Activated naive CD8-positive, alpha-beta T cell treated with anti-CD3 and anti-CD28 coated beads, Interleukin-2, amount 50 U/mL, for 24 hours (primary cell): ENCODE results near the gene DRD4.

Experiments
- ATAC-seq: fragments of 150-1000 bp; cut with Tn5 transposase; one replicate; pipeline ENCODE4 v1.10.0; 2021
- DNase-seq: peaks from one replicate; pipeline ENCODE4 v3.0.0; 2021
- H3K27ac Mint-ChIP-seq: one replicate; pipeline ENCODE4 v1.8.0; 2021; ENCODE audit warnings: mild to moderate bottlenecking, mixed read lengths
- H3K27me3 Mint-ChIP-seq: one replicate; pipeline ENCODE4 v1.8.0; 2021; ENCODE audit warnings: mixed read lengths
- H3K36me3 Mint-ChIP-seq: one replicate; pipeline ENCODE4 v1.8.0; 2021; ENCODE audit warnings: low read depth, mixed read lengths
- H3K4me1 Mint-ChIP-seq: one replicate; pipeline ENCODE4 v1.8.0; 2021; ENCODE audit warnings: mixed read lengths
- H3K4me3 Mint-ChIP-seq: one replicate; pipeline ENCODE4 v1.8.0; 2021; ENCODE audit warnings: mild to moderate bottlenecking, moderate library complexity, mixed read lengths
- H3K9me3 Mint-ChIP-seq: one replicate; pipeline ENCODE4 v1.8.0; 2021; ENCODE audit warnings: mixed read lengths

The DRD4 gene

GRCh38 chr11:605286-606129 is 31.6 kb upstream of the DRD4 start:
- H3K4me3 Mint-ChIP-seq: no peak overlapping the region
- H3K4me1 Mint-ChIP-seq: peaks cover 4% of the 10 kb centered on the region
- no peak for DNase-seq
- H3K9me3 Mint-ChIP-seq: no peaks in the 10 kb centered on the region
- H3K27ac Mint-ChIP-seq: no peak overlapping the region
- H3K27me3 Mint-ChIP-seq: no peaks in the 10 kb centered on the region
- H3K36me3 Mint-ChIP-seq: peaks cover 31% of the 10 kb centered on the region
- no peak for ATAC-seq

- H3K9me3 Mint-ChIP-seq: no peaks in the 10 kb centered on the region
These were observed 30.8 kb upstream of the DRD4 start for GRCh38 chr11:606245-606644.

GRCh38 chr11:607020-607780 is 29.9 kb upstream of the DRD4 start:
- H3K27ac Mint-ChIP-seq: peak overlapping the region; percentile 18
- H3K9me3 Mint-ChIP-seq: no peaks in the 10 kb centered on the region
- no peaks in the 10 kb centered on the region for H3K27me3 Mint-ChIP-seq
- peaks cover 4% of the 10 kb centered on the region for H3K4me1 Mint-ChIP-seq
- no peak overlapping the region for H3K4me3 Mint-ChIP-seq
- peaks cover 29% of the 10 kb centered on the region for H3K36me3 Mint-ChIP-seq
- no peak for DNase-seq
- no peak for ATAC-seq

More at GRCh38 chr11:606245-606644, 30.8 kb upstream of the DRD4 start:
- H3K4me3 Mint-ChIP-seq: no peak overlapping the region
- H3K36me3 Mint-ChIP-seq: peaks cover 32% of the 10 kb centered on the region
- peaks cover 4% of the 10 kb centered on the region for H3K4me1 Mint-ChIP-seq
- no peak for DNase-seq
- H3K27ac Mint-ChIP-seq: peak overlapping the region; percentile 18
- ATAC-seq: no peak
- H3K27me3 Mint-ChIP-seq: no peaks in the 10 kb centered on the region

- Mint-ChIP-seq H3K4me1 (peaks cover 4% of the 10 kb centered on the region), H3K27ac (no peak overlapping the region), H3K9me3 (no peaks in the 10 kb centered on the region), H3K4me3 (no peak overlapping the region), H3K27me3 (no peaks in the 10 kb centered on the region), H3K36me3 (peaks cover 29% of the 10 kb centered on the region)
- DNase-seq (no peak), ATAC-seq (no peak)
These were observed 29.0 kb upstream of the DRD4 start for GRCh38 chr11:607971-608659.

- Mint-ChIP-seq H3K36me3 (peaks cover 26% of the 10 kb centered on the region), H3K4me1 (peaks cover 4% of the 10 kb centered on the region), H3K27me3 (no peaks in the 10 kb centered on the region), H3K9me3 (no peaks in the 10 kb centered on the region), H3K4me3 (no peak overlapping the region), H3K27ac (no peak overlapping the region)
- DNase-seq (no peak), ATAC-seq (no peak)
These were observed 28.2 kb upstream of the DRD4 start for GRCh38 chr11:608791-609251.

- H3K36me3 Mint-ChIP-seq: peaks cover 26% of the 10 kb centered on the region
- H3K27ac Mint-ChIP-seq: no peak overlapping the region
- no peaks in the 10 kb centered on the region for H3K27me3 Mint-ChIP-seq
- no peak overlapping the region for H3K4me3 Mint-ChIP-seq
- peaks cover 9% of the 10 kb centered on the region for H3K4me1 Mint-ChIP-seq
- DNase-seq (no peak), ATAC-seq (no peak)
- no peaks in the 10 kb centered on the region for H3K9me3 Mint-ChIP-seq
These were observed 27.7 kb upstream of the DRD4 start for GRCh38 chr11:609341-609811.

GRCh38 chr11:610146-610801 is 26.8 kb upstream of the DRD4 start:
- Mint-ChIP-seq H3K36me3 (peaks cover 22% of the 10 kb centered on the region), H3K9me3 (no peaks in the 10 kb centered on the region), H3K4me3 (no peak overlapping the region), H3K27me3 (no peaks in the 10 kb centered on the region), H3K27ac (no peak overlapping the region), H3K4me1 (peaks cover 13% of the 10 kb centered on the region)
- ATAC-seq (no peak), DNase-seq (no peak)

GRCh38 chr11:611001-611996 is 25.8 kb upstream of the DRD4 start:
- no peaks in the 10 kb centered on the region for H3K27me3 Mint-ChIP-seq
- ATAC-seq: no peak
- no peaks in the 10 kb centered on the region for H3K9me3 Mint-ChIP-seq
- H3K4me1 Mint-ChIP-seq: peaks cover 20% of the 10 kb centered on the region
- no peak for DNase-seq
- H3K4me3 Mint-ChIP-seq: no peak overlapping the region
- H3K27ac Mint-ChIP-seq: no peak overlapping the region
- H3K36me3 Mint-ChIP-seq: peaks cover 22% of the 10 kb centered on the region

- Mint-ChIP-seq H3K27me3 (no peaks in the 10 kb centered on the region), H3K9me3 (no peaks in the 10 kb centered on the region), H3K4me3 (no peak overlapping the region), H3K4me1 (peaks cover 19% of the 10 kb centered on the region), H3K36me3 (peaks cover 17% of the 10 kb centered on the region), H3K27ac (no peak overlapping the region)
- ATAC-seq: no peak
- no peak for DNase-seq
These were observed 24.7 kb upstream of the DRD4 start for GRCh38 chr11:612201-612960.

GRCh38 chr11:612961-613300 is 24.1 kb upstream of the DRD4 start:
- Mint-ChIP-seq H3K4me3 (no peak overlapping the region), H3K36me3 (peaks cover 17% of the 10 kb centered on the region), H3K4me1 (peaks cover 19% of the 10 kb centered on the region), H3K27me3 (no peaks in the 10 kb centered on the region), H3K27ac (no peak overlapping the region), H3K9me3 (no peaks in the 10 kb centered on the region)
- no peak for ATAC-seq
- DNase-seq: no peak

- H3K4me3 Mint-ChIP-seq: no peak overlapping the region
- DNase-seq: peak; percentile 80
These were observed 23.6 kb upstream of the DRD4 start for GRCh38 chr11:613369-613968.

GRCh38 chr11:614021-614622 is 22.9 kb upstream of the DRD4 start:
- no peak for DNase-seq
- no peak for ATAC-seq
- peak overlapping the region; percentile 67 for H3K4me3 Mint-ChIP-seq
- H3K27me3 Mint-ChIP-seq: no peaks in the 10 kb centered on the region
- H3K36me3 Mint-ChIP-seq: peaks cover 14% of the 10 kb centered on the region
- no peaks in the 10 kb centered on the region for H3K9me3 Mint-ChIP-seq
- H3K4me1 Mint-ChIP-seq: peaks cover 19% of the 10 kb centered on the region
- peak overlapping the region; percentile 68 for H3K27ac Mint-ChIP-seq

More at GRCh38 chr11:613369-613968, 23.6 kb upstream of the DRD4 start:
- Mint-ChIP-seq H3K27ac (no peak overlapping the region), H3K27me3 (no peaks in the 10 kb centered on the region), H3K9me3 (no peaks in the 10 kb centered on the region), H3K4me1 (peaks cover 19% of the 10 kb centered on the region), H3K36me3 (peaks cover 14% of the 10 kb centered on the region)
- peak; percentile 8 for ATAC-seq
